GM21367 (cell line): Measurements from ENCODE around the gene PSMD3.

ENCODE experiments used
- ATAC-seq: cut with Tn5 transposase; IDR thresholded peaks from one replicate; pipeline ENCODE4 v1.9.1; 2021; ENCODE audit not compliant: unreplicated experiment

PSMD3 gene

GRCh38 chr17:40020146-40020545 lies 39.5 kb downstream of the PSMD3 start:
- no peak for ATAC-seq

DNA sequence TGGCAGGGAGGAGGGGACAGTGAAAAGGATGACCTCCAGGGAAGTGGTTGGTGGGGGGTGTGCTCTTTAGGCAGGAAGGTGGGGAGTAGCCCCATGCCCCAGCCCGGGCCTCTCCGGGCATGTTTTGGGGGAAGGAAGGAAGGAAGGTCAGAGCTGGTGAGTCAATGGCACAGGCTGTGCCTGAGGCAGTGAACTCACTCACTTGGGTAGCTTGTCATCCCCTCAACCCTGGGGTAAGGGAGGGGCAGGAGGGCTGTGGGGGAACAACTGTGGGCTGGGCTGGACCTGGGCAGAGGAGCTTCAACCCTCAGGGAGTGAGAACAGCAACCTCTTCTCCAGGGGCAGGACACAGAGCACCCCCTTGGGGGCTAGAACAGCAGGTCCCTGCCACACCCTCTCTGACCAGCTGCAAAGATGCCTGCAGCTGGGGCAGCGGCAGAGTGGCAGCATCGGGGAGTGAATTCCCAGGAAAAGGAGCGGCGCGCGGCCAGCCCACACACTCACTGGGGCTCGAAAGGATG lies 40.9 kb downstream of the PSMD3 start:
- ATAC-seq = no peak

GRCh38 chr17:40022497-40022896 lies 41.9 kb downstream of the PSMD3 start:
- no peak for ATAC-seq

GRCh38 chr17:40022961-40023541 lies 42.4 kb downstream of the PSMD3 start:
- no peak for ATAC-seq

GRCh38 chr17:40023590-40024292 lies 43.1 kb downstream of the PSMD3 start:
- no peak for ATAC-seq

DNA sequence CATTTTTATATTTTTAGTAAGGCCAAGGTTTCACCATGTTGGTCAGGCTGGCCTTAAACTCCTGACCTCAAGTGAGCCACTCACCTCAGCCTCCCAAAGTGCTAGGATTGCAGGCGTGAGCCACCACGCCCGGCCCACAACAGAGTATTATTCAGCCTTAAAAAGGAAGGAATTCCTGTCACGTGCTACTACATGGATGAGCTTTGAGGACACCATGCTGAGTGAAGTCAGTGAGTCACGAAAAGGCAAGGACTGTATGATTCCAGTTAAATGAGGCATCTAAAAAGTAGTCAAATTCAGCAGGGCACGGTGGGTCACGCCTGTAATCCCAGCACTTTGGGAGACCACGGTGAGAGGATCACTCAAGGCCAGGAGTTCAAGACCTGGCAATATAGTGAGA lies 44.3 kb downstream of the PSMD3 start:
- ATAC-seq = no peak

DNA sequence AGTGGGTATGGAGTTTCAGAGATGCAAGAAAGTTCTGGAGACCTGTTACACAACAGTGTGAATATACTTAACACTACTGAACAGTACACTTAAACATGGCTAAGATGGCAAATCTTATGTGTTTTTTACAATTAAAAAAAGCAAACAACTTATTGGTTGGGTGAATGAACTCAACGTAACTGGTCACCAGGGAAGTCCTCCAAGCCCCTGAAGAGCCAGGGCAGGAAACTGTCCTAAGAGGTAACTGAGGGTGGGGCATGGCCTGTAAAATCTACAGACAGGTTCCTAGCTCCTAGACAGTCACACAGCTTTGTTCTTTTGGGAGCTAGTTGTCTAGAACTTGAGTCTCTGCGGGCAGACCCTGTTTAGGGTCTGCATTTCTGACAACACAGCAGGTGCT lies 45.0 kb downstream of the PSMD3 start:
- ATAC-seq = no peak

DNA sequence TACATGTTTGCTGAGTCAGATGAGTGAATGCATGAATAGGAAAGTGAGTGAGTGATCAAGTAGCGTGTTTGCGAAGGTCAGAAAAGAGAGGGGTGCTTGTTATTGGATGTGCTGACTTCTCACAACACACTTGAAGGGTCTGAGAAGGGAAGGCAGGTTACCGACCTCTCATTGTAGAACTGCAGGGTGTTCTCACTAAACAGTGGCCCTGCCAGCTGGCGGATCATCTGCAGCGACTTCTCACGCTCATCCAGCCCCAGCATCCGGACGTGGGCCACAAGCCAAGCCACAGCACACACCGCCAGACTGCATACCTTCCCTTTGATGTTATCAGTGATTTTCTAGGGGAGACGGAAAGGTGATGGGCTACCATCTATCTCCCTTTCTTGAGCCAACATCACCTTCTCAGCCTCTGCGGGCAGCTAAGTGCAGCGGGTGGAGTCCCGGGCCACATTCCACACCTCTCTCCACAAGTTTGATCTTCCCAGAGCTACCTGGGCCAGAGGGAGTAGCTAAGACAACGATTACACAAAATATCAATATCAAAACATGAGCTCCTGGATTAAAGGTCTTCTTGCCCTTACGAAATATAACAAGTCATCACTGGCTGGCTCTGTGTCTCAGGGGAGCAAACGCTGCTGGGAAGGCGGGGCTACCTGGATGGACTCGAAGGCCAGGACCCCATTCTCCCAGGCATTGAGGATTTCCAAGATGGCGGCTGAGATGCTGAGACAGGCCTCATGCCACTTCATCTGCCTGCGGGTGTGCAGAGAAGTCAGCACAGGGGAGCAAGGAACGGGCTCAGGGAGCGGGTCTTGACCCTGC lies 45.6 kb downstream of the PSMD3 start:
- ATAC-seq = no peak

- no peak for ATAC-seq
These were observed 46.4 kb downstream of the PSMD3 start for GRCh38 chr17:40026816-40027613.

- ATAC-seq = no peak
These were observed 47.0 kb downstream of the PSMD3 start for GRCh38 chr17:40027614-40028012.

- no peak for ATAC-seq
These were observed 48.0 kb downstream of the PSMD3 start for GRCh38 chr17:40028595-40028994.

DNA sequence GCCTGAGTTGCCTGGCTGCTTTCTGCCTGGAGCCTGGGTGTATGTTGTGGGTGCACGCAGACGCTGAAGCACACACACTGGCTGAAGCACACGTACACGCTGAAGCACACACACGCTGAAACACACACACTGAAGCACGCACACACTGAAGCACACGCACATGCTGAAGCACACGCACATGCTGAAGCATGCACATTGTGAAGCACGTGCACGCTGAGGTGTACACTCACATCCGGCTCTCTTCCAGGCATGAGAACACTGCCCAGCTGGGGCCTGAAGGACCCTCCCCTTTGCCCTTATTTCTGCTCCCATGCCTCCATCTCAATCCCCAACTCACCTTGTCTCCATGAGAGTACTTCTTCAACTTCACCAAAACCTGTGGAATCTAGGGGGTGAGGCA lies 51.1 kb downstream of the PSMD3 start:
- ATAC-seq = no peak

DNA sequence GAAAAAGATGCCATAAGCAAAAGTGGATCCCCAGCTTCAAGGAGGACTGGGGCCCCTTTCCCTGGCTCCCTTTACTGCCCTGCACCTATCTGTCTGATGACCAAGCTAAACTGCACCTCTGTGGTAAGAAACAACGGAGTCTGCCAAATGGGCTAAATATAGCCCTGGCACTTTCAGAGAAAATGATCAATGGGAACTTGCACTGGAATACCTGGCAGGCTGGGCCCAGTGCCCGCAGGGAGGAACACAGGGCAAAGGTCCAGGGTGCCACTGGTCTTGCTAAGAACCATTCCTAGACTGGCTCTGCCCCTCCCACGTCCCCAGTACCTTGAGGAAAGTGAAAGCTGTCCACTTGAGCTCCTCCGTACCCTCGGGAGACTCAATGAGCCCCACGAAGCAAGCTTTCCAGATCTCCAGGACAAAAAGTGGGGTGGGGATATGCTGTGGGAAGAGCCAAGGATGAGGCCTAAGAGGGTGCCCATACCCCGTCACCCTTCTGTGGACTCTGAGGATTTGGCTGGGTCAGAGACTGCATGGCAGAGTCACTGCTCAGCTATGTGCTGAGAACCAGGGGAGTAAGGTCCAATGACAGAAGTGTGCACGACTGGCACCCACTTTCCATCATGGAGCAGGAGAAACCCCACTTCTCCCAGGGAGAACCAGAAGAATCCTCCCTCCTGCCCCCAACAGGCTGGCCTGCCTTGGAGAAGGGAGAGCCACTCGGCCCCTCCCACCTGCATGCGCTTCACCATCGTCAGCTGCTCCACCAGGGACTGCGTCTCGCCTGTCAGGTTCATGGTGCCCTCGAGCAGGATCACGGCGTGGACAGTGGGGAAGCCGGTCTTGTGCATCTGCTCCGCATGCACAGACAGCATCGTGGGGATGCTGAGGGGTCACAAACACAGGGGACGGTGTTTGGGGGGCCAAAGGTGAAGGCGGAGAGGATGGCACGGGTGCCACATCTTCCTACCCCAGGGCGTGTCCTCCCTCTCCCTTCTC lies 52.0 kb downstream of the PSMD3 start:
- no peak for ATAC-seq

GRCh38 chr17:40033339-40033738 lies 52.7 kb downstream of the PSMD3 start:
- ATAC-seq = no peak

- no peak for ATAC-seq
These were observed 54.0 kb downstream of the PSMD3 start for GRCh38 chr17:40034426-40035161.

GRCh38 chr17:40035162-40035559 lies 54.6 kb downstream of the PSMD3 start:
- ATAC-seq = no peak

DNA sequence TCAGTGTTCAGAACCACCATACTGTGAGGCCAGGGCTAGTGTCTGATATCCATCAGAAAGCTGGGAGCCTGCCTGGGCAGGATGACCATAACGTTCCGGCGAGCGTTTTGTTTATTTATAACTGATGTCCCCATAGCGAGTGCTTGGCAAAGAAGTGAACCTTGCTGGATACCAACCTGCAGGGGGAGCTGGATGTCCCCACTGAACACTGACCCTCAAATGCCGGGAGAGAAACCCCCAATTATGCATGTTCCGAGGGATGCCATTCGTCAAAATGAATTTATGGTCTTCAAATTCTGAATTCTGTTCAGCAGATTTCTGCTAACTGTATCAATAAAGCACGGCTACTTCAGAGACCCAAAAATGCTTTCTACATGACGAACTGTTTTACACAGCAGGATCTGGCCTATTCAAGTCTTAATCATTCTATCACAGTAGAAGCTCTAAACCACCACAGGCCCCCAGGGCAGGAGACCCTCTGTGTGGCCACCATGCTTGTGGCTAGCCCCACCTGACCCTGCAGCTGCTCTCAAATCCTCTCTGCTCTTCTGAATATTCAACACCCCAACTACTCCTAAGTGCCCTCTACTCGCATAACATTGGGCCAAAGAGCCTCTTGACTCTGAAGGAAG lies 58.4 kb downstream of the PSMD3 start:
- ATAC-seq = no peak

- no peak for ATAC-seq
These were observed 60.6 kb downstream of the PSMD3 start for GRCh38 chr17:40041196-40041595.
